Uterus (tissue), 4 donors: Measurements from ENCODE around the gene EPB41L1. TPM values are rescaled to one million over a fixed set of nuclear protein-coding genes. Genes with fewer than 3 reads are reported as not detected.

ENCODE experiments used
- DNase-seq, 2 donors: peaks; one replicate each; pipeline ENCODE4 v3.0.0-alpha.2; 2019 to 2020
- H3K27ac ChIP-seq, 2 donors: fragments of 200-600 bp; sonication (generic); 1 replicate in 1 of 2; 2 replicates in 1 of 2; pipeline ENCODE4 v1.5.1; 2016 to 2018
- H3K27me3 ChIP-seq, 2 donors: fragments of 200-600 bp; sonication (generic); one replicate each; pipeline ENCODE4 v1.5.1; 2018 to 2019; ENCODE audit warnings: control low read depth in 1 of 2
- H3K36me3 ChIP-seq, 2 donors: fragments of 200-600 bp; sonication (generic); one replicate each; pipeline ENCODE4 v1.5.1; 2019; ENCODE audit warnings: control low read depth in 1 of 2
- H3K4me1 ChIP-seq, 2 donors: fragments of 200-600 bp; sonication (generic); one replicate each; pipeline ENCODE4 v1.5.1; 2018 to 2019; ENCODE audit warnings: control low read depth in 1 of 2
- H3K4me3 ChIP-seq, 2 donors: fragments of 200-600 bp; sonication (generic); 1 replicate in 1 of 2; 2 replicates in 1 of 2; pipeline ENCODE4 v1.5.1; 2018 to 2019; ENCODE audit warnings: mild to moderate bottlenecking in 1 of 2
- H3K9me3 ChIP-seq, 2 donors: fragments of 200-600 bp; sonication (generic); one replicate each; pipeline ENCODE4 v1.5.1; 2019; ENCODE audit warnings: control low read depth in 1 of 2
- POLR2A ChIP-seq, 2 donors: fragments of 450-650 bp; IDR thresholded peaks; one replicate each; pipeline ENCODE4 v1.6.1; 2016; ENCODE audit warnings: antibody characterized with exemption in 2 of 2, mild to moderate bottlenecking in 1 of 2, moderate library complexity in 1 of 2
- intact Hi-C: fragments of 100-400 bp; cut with DNase I; formaldehyde crosslinking; loops from one replicate; pipeline ENCODE4 v1.15.1; 2023; ENCODE audit warnings: low total_unique reads
- total RNA-seq, 4 donors: library from RNA; depleted of rRNA in 3 of 4; stranded (reverse); fragments of >200 nt in 3 of 4; gene quantifications; one replicate each; pipeline versions ENCODE4 v1.1.0 to v1.2.4, GENCODE V29; 2014 to 2023
- TF ChIP-seq, protein P1 (sequence below), 4 experiments: fragments of 200-600 bp in 2 of 4; fragments of 450-650 bp in 2 of 4; sonication (generic) in 2 of 4; IDR thresholded peaks; one replicate each; pipeline ENCODE4 v1.5.1; 2016 to 2019; ENCODE audit warnings: antibody characterized with exemption in 4 of 4, mild to moderate bottlenecking in 2 of 4, moderate library complexity in 1 of 4
- donor health status: DM: yes; HTN: yes; CAD: no.

EPB41L1 gene
- total RNA-seq, 4 donors from 2014 or later = 4.9 to 69.2 (median 33.2) TPM

DNA sequence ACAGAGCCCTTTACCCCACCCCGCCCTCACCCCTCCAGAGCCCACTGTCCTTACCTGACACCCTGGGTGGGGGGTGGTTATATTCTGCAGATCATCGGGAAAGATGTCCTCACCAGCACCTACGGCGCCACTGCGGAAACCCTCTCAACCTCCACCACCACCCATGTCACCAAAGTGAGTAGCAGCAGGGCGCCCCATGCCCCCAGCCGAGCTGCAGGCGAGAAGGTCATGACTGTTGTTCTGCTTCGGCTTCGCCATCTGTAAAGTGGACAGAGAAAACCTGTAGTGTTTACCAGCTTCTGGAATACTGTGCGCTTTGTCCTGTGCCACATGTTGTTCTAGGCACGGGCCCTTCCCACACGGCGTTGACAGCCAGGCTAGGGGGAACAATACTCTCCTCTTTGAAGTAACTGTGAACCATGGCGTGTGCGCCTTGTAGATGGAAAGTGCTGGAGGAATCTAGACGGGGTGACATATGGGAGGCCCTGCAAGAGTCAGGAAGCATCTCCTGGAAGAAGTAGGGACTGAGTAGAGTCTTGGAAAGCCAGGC is 65.2 kb downstream of the EPB41L1 start:
- Histone ChIP-seq H3K9me3 (no peaks in the 10 kb centered on the region), H3K36me3 (no peaks in the 10 kb centered on the region), H3K27ac (no peak overlapping the region), H3K4me1 (no peaks in the 10 kb centered on the region), H3K4me3 (no peak overlapping the region), H3K27me3 (no peaks in the 10 kb centered on the region)
- no peak for DNase-seq
- intact Hi-C loops = no loop called here
- TF ChIP-seq POLR2A (IDR thresholded peaks at IDR 0.05) = no peak
- TF ChIP-seq, protein P1, sequence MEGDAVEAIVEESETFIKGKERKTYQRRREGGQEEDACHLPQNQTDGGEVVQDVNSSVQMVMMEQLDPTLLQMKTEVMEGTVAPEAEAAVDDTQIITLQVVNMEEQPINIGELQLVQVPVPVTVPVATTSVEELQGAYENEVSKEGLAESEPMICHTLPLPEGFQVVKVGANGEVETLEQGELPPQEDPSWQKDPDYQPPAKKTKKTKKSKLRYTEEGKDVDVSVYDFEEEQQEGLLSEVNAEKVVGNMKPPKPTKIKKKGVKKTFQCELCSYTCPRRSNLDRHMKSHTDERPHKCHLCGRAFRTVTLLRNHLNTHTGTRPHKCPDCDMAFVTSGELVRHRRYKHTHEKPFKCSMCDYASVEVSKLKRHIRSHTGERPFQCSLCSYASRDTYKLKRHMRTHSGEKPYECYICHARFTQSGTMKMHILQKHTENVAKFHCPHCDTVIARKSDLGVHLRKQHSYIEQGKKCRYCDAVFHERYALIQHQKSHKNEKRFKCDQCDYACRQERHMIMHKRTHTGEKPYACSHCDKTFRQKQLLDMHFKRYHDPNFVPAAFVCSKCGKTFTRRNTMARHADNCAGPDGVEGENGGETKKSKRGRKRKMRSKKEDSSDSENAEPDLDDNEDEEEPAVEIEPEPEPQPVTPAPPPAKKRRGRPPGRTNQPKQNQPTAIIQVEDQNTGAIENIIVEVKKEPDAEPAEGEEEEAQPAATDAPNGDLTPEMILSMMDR (IDR thresholded peaks at IDR 0.05) = no peak

DNA sequence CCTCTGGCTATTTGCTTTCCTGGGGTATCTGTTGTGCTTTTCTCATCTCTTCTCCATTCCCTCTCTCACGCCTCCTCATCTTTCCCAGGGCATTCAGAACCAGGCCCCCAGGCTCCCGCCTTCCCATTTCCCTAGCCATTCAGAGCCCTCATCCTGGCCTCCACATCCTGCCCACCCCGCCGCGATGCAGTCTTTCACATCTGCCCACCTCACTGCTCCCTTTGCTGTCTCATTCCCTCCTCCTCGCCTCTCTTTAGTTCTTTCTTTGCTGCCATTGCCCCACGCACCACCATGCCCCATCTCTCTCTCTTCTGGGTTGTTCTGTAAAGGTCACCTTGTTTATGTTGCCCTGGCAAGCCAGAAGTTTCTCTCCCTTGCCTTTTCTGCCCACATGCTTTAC is 71.1 kb downstream of the EPB41L1 start:
- DNase-seq = no peak
- H3K27ac ChIP-seq = no peak overlapping the region
- no peak overlapping the region for H3K4me3 ChIP-seq
- no peaks in the 10 kb centered on the region for H3K27me3 ChIP-seq
- no peaks in the 10 kb centered on the region for H3K9me3 ChIP-seq
- TF ChIP-seq, protein P1 (IDR thresholded peaks at IDR 0.05) = no peak
- no peak for TF ChIP-seq POLR2A (IDR thresholded peaks at IDR 0.05)
- H3K36me3 ChIP-seq = no peaks in the 10 kb centered on the region
- no peaks in the 10 kb centered on the region for H3K4me1 ChIP-seq
- intact Hi-C loops = no loop called here

DNA sequence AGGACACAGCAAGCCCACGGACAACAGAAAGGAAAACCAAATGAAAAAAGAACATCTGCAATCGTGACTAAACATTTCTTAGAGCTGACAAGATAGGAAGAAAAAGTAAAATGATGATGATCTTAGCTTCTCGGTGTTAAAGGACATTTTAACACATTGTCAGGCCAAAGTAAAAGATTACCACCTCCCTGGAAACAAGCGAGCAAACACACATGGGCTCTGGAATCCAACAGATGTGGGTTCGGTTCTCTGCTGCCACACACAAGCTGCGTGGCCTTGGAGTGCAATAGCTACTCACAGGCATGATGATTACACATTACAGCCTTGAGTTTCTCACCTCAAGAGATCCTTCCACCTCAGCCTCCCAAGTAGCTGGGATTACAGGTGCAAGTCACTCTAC is 74.2 kb downstream of the EPB41L1 start:
- Histone ChIP-seq H3K4me1 (no peaks in the 10 kb centered on the region), H3K4me3 (no peak overlapping the region), H3K27me3 (no peaks in the 10 kb centered on the region), H3K27ac (no peak overlapping the region), H3K36me3 (no peaks in the 10 kb centered on the region), H3K9me3 (no peaks in the 10 kb centered on the region)
- TF ChIP-seq, protein P1 (IDR thresholded peaks at IDR 0.05) = no peak
- TF ChIP-seq POLR2A (IDR thresholded peaks at IDR 0.05) = no peak
- intact Hi-C loops = no loop called here
- DNase-seq = no peak

DNA sequence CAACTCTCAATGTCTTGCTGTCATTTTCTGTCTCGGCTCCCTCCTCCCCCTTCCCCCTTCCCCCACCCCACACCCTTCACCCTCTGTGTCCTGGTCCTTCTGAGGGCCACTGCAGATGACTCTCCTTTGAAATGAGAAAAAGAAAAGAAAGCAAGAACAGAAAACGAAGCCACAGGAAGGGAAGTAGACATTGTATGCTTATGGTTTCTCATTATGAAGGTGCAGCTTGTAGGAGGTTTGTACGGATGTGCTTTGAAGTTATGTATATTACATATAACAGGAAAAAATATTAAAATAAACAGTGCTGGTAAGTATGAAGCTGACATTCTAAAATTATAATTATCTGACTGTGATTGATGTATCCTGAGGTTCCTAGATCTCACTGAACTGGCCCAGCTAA is 75.5 kb downstream of the EPB41L1 start:
- no peak overlapping the region for H3K4me3 ChIP-seq
- intact Hi-C loops = no loop called here
- H3K27me3 ChIP-seq = no peaks in the 10 kb centered on the region
- H3K9me3 ChIP-seq = no peaks in the 10 kb centered on the region
- H3K4me1 ChIP-seq = no peaks in the 10 kb centered on the region
- no peak for DNase-seq
- no peak overlapping the region for H3K27ac ChIP-seq
- H3K36me3 ChIP-seq = no peaks in the 10 kb centered on the region
- TF ChIP-seq POLR2A (IDR thresholded peaks at IDR 0.05) = no peak
- TF ChIP-seq, protein P1 (IDR thresholded peaks at IDR 0.05) = no peak

DNA sequence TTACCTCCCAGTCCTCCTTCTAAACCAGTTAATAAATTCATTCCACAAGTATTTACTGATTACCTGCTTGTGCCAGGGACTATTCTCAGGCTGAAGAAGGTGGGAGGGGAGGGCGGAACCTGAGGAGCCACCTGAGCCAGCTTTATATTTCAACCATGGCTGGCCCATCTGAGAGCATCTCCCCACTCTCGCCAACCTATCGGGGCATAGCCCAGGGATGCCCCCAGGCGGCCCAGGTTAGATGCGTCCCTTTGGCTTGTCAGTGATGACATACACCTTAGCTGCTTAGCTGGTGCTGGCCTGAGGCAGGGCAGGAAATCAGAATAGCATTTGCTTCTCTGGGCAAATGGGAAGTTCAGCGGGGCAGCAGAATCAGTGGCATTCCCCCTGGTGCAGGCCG is 76.8 kb downstream of the EPB41L1 start:
- DNase-seq = no peak
- no peak for TF ChIP-seq POLR2A (IDR thresholded peaks at IDR 0.05)
- TF ChIP-seq, protein P1 (IDR thresholded peaks at IDR 0.05) = no peak
- intact Hi-C loops = no loop called here
- Histone ChIP-seq H3K27ac (no peak overlapping the region), H3K4me1 (peaks cover 0 to 4% of the 10 kb centered on the region in 2 donors), H3K9me3 (no peaks in the 10 kb centered on the region), H3K27me3 (no peaks in the 10 kb centered on the region), H3K36me3 (no peaks in the 10 kb centered on the region), H3K4me3 (no peak overlapping the region)
